K562 treated with DMSO at 1 percent for 24 hours (cell line): ENCODE data around the gene POLE3. TPM values are rescaled to one million over a fixed set of nuclear protein-coding genes. Genes with fewer than 3 reads are reported as not detected.

Source experiments
- total RNA-seq: library from RNA; unstranded; fragments of 300-600 nt; gene quantifications from 2 replicates; pipeline ENCODE4 v1.2.3, GENCODE V29; 2022; ENCODE audit warnings: low read depth; ENCODE audit not compliant: insufficient read depth

Gene POLE3, protein sequence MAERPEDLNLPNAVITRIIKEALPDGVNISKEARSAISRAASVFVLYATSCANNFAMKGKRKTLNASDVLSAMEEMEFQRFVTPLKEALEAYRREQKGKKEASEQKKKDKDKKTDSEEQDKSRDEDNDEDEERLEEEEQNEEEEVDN
- 55.0 and 62.5 TPM in 2 replicates for total RNA-seq

DNA sequence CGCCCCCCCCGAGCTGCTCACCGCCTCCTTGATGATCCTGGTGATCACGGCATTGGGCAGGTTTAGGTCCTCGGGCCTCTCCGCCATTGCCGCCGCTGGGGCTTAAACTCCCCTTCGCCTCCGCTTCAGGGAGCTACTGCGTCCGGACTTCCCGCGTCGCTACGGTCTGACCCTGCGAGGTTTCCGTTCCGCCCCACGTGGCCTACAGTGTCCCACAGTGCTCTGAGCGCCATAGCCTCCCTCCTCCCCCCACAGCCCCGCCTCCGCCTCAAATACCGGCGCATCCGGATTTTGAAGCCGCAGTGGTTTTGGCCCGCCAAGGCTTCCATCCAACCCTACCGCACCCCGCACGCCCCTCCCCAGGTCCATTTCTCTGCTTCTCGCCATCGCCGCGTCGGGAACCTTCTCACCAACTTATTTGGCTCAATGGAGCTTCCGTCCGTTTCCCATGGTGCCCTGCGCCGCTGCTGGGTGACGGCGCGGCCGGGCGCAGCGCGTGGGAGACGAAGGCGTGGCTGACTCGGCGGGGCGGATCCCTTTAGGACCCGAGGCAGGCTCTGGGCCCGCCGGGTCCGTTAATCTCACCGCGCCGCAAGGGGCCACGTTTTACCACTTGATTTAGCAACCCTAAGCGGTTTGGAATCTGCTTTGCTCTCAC lies at the start of gene POLE3, which contains the start of gene C9orf43:
Gene POLE3 (minus strand): TSS at position 469 of the 658 bp plus-strand sequence. CDS start 382 bp downstream, at position 87.
Gene C9orf43 (plus strand): TSS at position 541 of the 658 bp plus-strand sequence. CDS start 2,747 bp downstream, outside the sequence.

DNA sequence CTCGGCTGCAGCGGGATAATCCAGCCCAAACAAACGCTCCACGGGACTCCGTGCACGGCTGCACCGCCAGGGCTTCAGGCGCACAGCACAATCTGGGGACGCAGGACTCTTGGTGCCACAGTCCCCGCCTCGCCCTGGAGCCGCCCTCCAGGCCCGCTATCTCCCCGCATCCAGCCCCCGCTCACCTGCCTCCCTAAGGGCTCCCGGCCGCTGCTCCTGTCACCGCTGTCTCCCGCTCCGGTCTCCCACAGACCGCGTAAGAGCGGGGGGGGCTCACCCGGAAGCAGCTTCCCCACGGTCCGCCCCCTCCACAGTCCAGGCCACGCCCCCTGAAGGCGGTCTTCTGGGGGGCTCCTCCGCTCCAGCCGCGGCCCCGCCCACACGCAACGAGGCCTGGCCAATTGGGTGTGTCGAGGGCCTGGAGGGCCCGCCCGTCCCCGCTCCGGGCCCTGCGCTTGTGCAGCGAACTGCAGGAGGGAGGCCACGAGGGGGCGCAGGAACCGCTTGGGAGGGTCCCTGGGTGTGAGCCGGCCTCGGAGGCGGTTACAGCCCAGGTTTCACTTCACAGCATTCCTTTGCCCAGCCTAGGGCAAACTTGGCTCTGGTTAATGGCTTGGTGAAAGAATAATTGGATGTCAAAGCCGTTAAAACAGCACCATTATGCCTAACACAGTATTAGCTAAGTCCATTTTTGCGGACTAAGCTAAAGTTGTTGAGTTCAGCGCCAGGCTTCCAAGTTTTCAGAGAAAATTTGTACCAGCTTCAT lies 9.3 kb downstream of the POLE3 start, which contains the start of gene ALAD:
Gene ALAD (minus strand): TSS at position 258 of the 766 bp plus-strand sequence. CDS start 7,725 bp downstream, outside the sequence.

DNA sequence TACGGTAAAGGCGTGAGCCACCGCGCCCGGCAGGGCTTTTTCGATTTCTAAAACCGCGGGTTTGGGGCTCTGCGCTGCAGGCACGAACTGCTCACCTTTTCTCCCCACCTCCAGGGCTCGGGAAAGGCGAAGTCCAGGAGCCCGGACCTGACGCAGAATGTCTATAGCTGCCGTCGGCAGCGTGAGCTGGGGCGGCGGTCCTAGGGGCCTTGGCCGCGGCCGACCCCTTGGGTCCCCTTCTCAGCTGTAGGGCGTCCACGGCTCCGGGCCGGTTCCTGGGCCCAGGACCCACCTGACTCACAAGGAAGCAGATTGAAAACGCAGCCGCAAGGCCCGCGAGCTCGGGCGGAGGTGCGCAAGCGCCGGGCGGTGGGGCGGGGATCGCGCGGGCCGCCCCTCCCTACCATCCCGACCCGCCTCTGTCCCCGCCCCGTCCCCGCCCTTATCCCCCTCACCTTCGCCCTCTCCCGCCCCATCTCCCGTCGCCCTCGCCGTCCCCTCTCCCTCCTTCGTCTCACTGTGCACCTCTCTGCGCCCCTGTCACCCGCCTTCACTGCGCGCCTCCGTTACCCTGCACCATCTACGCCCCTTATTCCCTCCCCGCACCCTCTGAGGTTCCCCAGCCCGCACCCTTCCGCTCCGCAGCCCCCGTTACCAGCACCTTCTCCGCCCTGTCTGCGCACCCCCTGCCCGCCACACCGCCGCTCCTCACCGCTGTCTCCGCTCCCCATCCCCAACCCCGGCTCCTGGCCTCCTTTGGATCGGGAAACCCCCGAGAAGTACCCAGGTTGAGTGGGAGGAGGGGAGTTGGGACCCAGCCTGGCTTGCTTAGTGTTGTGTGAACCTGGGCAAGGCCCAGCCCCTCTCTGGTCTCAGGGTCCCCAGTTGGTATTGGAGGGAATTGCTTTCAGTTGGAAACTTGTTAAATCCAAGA lies 33.6 kb downstream of the POLE3 start, which contains the start of gene HDHD3:
Gene HDHD3 (minus strand): TSS at position 353 of the 934 bp plus-strand sequence. CDS start 2,632 bp downstream, outside the sequence.

Other genes starting within 250 kb of the POLE3 start
- 14.3 and 17.2 TPM in 2 replicates for gene FKBP15, start 189.4 kb downstream of the POLE3 start, total RNA-seq
- gene SLC31A1, start 189.1 kb downstream of the POLE3 start, total RNA-seq, result 33.4 and 34.5 TPM in 2 replicates
- gene CDC26, start 135.1 kb downstream of the POLE3 start, total RNA-seq, result 19.5 and 24.3 TPM in 2 replicates
- 21.7 and 23.2 TPM in 2 replicates for gene PRPF4, start 135.0 kb downstream of the POLE3 start, total RNA-seq
- gene RNF183, start 107.3 kb downstream of the POLE3 start, total RNA-seq, result 0.25 and 0.78 TPM in 2 replicates
- gene WDR31, start 70.4 kb downstream of the POLE3 start, total RNA-seq, result 5.6 and 6.3 TPM in 2 replicates
- gene BSPRY, start 61.1 kb downstream of the POLE3 start, total RNA-seq, result 1.9 and 2.3 TPM in 2 replicates
- 51.6 and 52.3 TPM in 2 replicates for gene HDHD3, start 33.7 kb downstream of the POLE3 start, total RNA-seq
- 57.2 and 62.6 TPM in 2 replicates for gene ALAD, start 9.4 kb downstream of the POLE3 start, total RNA-seq
- 0.13 TPM in 1 of 2 replicates, not detected in the other for gene C9orf43, start 72 bp upstream of the POLE3 start, total RNA-seq
- gene RGS3, start 53.1 kb upstream of the POLE3 start, total RNA-seq, result 4.8 and 6.0 TPM in 2 replicates